ENCODE results near the gene ITSN2.

Gene ITSN2

DNA sequence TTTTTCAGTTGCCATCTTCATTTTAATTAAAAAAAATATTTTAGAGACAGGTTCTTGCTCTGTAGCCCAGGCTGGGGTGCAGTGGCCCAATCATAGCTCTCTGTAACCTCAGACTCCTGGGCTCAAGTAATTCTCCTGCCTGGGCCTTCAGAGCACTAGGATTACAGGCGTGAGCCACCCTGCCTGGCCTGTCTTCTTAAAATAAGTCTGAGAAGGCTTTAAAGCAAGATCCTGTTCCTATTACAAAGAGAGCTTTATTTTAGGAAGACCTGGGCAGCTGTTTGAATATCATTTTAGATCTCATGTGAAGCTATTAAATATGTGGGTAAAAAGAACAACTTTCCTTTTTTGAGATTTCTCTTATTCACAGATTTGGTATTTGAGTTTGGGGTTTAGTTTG is 184.0 kb downstream of the ITSN2 start:
- H3K4me3 ChIP-seq (ENCODE audit: low read depth, low read length), result no peak overlapping the region

DNA sequence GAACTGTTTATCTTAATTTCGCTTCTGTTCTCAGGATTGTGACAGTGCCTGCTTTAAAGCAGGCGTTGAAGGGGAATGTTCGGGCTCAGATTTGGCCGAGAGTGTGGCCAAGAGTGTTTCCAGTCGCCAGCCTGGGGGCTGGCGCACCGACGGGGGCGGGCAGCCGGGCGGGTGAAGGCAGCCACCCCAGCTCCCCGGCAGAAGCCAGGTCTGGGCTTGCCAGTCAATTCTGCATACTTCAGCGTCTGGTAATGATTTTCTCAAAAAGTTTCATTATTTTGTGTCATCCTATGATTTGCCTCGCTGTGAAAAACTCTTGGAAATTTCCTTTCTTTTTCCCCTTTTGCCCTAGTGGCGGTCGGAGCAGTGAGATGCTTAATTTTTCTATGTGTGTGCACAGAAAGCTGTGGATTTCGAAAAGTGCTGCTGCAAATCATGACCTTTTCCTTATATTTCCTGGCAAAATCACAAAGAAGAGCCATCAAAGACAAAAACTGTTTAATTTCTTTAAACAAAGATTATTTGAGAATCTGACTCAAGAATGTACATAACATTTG is 184.6 kb downstream of the ITSN2 start:
- no peak for DNase-seq (ENCODE audit: low read depth)
- TF ChIP-seq, protein P1, sequence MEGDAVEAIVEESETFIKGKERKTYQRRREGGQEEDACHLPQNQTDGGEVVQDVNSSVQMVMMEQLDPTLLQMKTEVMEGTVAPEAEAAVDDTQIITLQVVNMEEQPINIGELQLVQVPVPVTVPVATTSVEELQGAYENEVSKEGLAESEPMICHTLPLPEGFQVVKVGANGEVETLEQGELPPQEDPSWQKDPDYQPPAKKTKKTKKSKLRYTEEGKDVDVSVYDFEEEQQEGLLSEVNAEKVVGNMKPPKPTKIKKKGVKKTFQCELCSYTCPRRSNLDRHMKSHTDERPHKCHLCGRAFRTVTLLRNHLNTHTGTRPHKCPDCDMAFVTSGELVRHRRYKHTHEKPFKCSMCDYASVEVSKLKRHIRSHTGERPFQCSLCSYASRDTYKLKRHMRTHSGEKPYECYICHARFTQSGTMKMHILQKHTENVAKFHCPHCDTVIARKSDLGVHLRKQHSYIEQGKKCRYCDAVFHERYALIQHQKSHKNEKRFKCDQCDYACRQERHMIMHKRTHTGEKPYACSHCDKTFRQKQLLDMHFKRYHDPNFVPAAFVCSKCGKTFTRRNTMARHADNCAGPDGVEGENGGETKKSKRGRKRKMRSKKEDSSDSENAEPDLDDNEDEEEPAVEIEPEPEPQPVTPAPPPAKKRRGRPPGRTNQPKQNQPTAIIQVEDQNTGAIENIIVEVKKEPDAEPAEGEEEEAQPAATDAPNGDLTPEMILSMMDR (IDR thresholded peaks at IDR 0.05; ENCODE audit: control insufficient read depth, extremely low read depth, insufficient read depth), result no peak
- no peak overlapping the region for H3K4me3 ChIP-seq (ENCODE audit: low read depth, low read length)

More for the DNA sequence above, 184.0 kb downstream of the ITSN2 start:
- DNase-seq (ENCODE audit: low read depth), result no peak
- TF ChIP-seq, protein P1 (IDR thresholded peaks at IDR 0.05; ENCODE audit: control insufficient read depth, extremely low read depth, insufficient read depth), result no peak

DNA sequence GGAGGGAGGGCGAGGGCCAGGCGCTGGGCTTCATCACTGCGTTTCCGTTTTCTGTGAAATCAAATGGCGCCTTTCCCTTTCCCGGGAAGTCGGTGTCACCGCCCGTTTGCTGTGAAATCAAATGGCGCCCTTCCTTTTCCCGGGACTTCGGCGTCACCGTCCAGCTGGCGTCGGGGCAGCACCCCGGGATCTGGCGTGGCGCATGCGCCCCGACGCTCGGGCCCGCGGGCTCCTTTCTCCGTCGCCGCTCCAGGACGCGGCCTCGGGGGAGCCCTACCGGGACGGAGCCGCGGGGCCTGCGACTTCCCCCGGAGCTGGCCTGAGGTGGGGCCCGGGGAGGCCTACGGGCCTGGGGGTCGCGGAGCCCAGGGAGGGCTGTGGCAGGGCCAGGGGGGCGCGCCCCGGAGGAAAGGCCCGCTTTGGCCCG is 185.5 kb downstream of the ITSN2 start, which contains the start of gene FAM228A:
Gene FAM228A, plus strand, starts transcription at position 203 of the 427 bp plus-strand sequence. CDS start 428 bp downstream, outside the sequence.
- TF ChIP-seq, protein P1 (IDR thresholded peaks at IDR 0.05; ENCODE audit: control insufficient read depth, extremely low read depth, insufficient read depth), result no peak
- H3K4me3 ChIP-seq (ENCODE audit: low read depth, low read length), result no peak within 1 kb of the TSS
- no peak for DNase-seq (ENCODE audit: low read depth)

DNA sequence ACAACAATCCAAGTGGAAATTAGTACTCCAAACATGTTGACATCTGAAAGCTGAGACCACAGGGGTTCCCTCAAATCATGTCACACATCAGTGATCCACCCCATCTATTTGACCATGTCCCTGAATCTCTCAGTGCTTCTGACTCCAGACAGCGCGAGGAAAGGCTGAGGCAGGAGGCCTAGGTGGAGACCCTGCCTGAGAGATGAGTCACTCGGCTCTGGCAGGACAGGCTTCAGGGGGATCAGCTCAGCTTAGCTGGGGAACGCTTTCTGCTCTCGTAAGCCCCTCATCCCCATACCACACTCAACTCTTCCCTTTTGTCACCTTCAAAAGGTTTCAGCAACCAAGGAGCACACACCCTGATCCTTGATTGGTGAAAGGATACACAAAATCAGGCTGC is 191.3 kb downstream of the ITSN2 start:
- no peak overlapping the region for H3K4me3 ChIP-seq (ENCODE audit: low read depth, low read length)
- no peak for DNase-seq (ENCODE audit: low read depth)

DNA sequence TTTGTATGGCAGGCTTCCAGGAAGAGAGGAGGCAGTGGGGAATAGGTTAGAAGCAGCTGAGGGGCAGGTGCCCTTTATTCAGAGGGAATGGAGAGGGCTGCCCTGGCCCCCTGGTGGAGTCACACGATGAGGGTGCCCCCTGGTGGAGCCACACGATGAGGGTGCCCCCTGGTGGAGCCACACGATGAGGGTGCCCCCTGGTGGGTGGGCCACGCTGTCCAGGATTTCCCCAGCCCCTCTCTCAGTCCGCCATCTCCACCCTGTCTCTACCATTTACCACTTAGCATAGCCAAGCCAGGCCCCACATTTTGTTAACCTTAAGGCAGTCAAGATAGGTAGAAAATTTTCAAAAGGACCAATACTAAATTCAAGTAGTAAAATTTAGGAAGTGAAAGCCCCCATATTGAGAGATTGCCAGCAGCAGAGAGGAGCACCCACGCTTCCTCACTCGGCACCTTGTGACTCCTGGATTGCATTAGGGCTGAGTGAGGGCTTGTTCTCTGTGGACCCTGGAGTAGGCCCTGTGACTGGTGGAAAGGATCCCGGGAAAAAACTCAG is 195.8 kb downstream of the ITSN2 start:
- H3K4me3 ChIP-seq (ENCODE audit: low read depth, low read length), result no peak overlapping the region
- DNase-seq (ENCODE audit: low read depth), result no peak
- TF ChIP-seq, protein P1 (IDR thresholded peaks at IDR 0.05; ENCODE audit: control insufficient read depth, extremely low read depth, insufficient read depth), result peak; percentile 41; the same call in 1 of the 2 replicates

More for the DNA sequence above, 191.3 kb downstream of the ITSN2 start:
- TF ChIP-seq, protein P1 (IDR thresholded peaks at IDR 0.05; ENCODE audit: control insufficient read depth, extremely low read depth, insufficient read depth), result no peak

DNA sequence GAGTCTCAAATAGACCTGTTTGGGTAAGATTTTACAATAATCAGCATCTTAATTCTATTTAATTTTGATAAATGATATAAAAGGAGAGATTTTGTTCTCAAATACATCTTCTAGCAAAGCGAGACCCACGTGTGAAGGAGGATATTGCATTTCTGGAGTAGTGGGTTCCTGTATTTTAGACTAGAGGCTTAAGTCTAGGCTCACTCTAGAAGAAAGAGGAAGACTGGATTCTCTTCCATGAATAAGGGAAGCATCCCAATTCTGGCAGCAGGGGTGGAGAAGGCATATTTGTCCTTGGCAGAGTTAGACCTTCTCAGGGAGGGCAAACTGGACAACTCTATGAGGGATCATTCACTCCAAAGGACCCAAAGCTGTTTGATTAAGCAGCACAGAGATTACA is 196.7 kb downstream of the ITSN2 start:
- TF ChIP-seq, protein P1 (IDR thresholded peaks at IDR 0.05; ENCODE audit: control insufficient read depth, extremely low read depth, insufficient read depth), result no peak
- DNase-seq (ENCODE audit: low read depth), result no peak
- H3K4me3 ChIP-seq (ENCODE audit: low read depth, low read length), result no peak overlapping the region

DNA sequence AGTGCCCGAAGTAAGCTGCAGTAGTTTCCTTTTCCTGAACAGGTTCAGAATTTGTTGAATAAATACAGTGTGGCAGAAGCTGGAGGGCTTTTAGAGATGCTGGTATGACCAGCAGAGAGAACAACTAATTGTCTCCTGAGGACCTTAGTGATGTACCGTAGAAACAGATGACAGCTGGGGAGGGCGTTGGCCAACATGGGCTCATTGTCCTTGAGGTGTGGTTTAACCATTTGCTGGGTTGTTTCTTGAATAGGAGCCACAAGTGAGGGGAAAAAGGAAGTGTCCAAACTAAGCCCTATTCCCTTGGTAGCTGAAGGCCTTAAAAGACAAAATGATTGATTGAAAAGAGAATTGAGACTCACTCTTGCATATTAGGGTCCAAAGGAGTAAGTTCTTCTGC is 197.2 kb downstream of the ITSN2 start:
- TF ChIP-seq, protein P1 (IDR thresholded peaks at IDR 0.05; ENCODE audit: control insufficient read depth, extremely low read depth, insufficient read depth), result no peak
- H3K4me3 ChIP-seq (ENCODE audit: low read depth, low read length), result no peak overlapping the region
- no peak for DNase-seq (ENCODE audit: low read depth)

Data from LNCaP clone FGC (cell line).